Brain pericyte (primary cell): ENCODE data around the gene TMEM240.
"Not testable (repeated sequence)": the region's sequence is repeated elsewhere in the genome, so short reads cannot be mapped to it uniquely, and the experiment has no call there.

Experiments
- DNase-seq: peaks from one replicate; pipeline ENCODE4 v3.0.0-alpha.2; 2012; ENCODE audit warnings: low read depth, low spot score

TMEM240 gene

DNA sequence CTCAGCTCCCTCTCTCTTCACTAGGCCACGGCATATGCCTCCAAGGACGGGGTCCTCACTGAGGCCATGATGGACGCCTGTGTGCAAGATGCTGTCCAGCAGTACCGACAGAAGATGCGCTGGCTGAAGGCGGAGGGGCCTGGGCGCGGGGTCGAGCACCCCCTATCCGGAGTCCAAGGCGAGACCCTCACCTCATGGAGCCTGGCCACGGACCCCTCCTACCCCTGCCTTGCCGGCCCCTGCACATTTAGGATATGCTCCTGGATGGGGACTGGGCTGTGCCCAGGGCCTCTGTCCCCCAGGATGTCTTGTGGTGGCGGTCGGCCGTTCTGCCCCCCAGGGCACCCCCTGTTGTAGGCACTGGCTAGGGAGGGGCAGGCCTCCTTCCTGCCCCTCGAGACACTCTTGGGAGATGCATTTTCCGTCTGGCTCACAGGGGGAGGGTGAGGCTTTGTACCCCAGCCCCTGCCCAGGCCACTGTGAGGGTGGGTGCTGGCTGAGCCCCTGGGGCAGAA lies 44.9 kb downstream of the TMEM240 start:
- DNase-seq = not testable (repeated sequence)

DNA sequence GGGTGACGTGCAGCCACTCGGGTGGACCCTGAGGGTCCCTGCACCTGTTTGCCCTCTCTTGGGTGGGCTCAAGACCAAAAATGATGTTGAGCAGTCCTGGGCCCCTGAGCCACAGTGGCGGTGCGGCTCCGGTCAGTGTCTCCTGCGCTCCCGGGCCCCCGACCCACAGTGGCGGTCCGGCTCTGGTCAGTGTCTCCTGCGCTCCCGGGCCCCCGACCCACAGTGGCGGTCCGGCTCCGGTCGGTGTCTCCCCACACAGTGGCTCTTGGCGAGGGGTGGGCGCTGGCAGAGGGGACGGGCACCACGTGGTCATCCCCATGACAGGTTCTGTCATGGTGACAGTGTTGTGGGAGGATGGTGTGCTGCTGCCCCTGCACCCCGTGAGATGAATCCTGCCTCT lies 46.1 kb downstream of the TMEM240 start:
- DNase-seq = not testable (repeated sequence)

DNA sequence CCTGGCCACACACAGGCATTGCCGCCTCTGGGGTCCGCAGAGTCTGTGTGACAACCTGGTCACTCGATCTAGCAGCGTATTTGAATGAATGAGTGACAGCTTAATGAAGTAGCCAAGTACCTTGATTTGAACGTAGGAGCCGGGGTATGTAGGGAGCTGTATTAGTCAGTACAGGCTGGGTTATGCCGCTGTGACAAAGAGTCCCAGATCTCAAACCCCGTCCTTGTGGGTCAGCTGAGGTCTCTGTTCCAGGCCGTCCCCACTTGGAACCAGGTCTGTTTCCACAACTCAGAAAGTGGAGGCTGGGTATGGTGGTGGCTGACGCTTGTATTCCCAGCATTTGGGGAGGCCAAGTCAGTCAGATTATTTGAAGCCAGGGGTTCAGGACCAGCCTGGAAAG lies 48.8 kb downstream of the TMEM240 start:
- DNase-seq = no peak

DNA sequence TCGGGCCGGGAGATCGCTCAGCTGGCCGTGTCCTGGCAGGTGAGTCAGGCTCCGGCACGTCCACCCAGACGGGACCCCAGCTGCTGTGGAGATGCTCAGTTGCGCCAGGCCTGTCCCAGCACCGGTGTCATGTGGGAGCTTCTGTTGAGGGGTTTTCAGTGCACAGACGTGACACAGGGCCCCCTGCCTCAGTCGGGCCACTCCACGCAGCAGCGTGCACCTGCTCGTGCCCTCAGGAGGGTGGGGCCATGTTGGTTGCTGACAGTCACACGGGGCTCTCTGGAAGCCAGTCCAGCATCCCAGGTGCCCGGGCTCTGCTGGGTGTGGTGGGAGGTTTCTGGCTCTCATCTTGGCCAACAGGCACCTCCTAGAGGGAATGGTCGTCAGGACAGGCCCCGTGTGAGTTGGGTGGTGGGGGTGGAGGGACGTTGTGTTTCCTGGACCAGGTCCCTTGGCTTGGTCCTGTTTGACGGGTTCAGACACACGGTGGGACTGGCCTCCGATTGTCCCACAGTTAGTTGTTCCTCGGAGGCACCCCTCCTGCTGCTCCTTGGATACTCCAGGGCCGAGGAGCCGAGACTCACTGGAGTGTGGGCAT lies 49.7 kb downstream of the TMEM240 start:
- no peak for DNase-seq

DNA sequence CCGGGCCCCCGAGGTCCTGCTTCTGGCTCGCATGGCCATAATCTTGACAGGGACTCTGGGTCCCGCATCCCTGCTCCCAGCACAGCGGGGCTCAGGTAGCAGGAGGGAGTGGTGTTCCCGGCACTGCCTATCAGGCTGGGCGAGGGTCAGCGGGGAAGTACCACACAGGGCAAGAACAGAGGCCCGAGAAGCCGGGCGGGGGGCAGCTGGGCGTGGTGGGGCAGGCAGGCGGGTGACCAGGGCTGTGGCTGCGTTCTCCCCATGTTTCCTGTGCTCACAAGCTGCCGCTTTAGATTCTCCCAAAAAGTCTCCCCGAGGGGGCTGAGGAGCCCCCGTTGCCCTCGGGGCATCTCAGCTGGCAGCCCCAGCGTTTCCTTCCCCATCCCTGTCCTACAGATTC lies 50.6 kb downstream of the TMEM240 start:
- DNase-seq = no peak

DNA sequence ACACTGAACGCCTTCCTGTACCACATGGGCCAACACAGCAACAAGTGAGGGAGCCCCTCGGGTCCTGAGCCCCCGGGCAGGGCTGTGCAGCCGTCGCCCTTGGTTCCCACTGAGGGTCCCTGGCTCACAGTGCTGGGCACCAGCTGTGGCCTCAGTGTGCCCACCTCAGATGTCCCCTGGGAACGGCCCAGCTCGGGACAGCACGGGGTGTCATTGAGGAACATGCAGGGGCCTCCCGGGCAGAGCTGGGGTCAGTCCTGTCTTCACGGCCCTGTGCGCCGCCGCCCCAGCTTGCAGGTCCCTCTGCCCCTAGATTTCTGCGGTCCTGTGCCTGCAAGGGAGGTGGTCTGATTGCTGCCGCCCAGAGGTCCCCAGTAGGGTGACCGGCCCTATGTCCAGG lies 51.2 kb downstream of the TMEM240 start:
- no peak for DNase-seq

DNA sequence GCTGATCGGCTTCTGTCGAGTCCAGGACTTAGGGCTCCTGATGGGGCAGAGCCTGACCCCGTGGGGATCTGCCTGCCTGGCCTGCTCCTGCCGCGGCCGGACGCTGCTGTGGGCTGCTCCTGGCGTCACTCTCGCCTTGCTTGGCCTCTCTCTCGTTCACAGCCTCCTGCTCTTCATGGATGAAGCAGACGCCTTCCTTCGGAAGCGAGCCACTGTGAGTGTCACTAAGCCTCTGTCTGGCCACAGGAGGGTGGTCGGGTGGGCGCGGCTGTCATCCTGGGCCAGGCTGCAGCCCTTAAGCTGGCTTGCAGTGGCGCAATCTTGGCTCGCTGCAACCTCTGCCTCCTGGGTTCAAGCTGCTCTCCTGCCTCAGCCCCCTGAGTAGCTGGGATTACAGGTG lies 52.7 kb downstream of the TMEM240 start:
- DNase-seq = no peak

DNA sequence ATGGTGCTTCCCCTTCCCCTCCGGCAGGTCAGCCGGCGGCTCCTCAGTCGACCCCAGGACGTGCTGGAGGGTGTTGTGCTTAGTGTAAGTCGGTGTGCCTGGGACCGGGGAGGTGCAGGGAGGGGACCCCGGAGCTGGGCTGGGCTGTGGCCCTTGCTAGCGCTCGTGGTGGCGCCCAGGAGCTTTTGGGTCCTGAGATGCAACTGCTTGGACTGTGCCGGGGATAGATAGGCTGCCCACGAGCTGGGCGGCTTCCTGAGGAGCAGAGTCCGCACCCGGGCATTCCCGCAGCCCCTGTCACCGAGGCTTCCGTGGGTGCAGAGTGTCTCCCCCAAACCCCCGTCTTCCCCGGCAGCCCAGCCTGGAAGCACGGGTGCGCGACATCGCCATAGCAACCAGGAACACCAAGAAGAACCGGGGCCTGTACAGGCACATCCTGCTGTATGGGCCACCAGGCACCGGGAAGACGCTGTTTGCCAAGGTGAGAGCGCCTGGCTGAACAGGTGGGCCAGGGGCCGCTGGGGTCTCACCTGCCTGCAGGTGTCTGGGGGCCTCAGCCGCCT lies 54.6 kb downstream of the TMEM240 start:
- DNase-seq = not testable (repeated sequence)

DNA sequence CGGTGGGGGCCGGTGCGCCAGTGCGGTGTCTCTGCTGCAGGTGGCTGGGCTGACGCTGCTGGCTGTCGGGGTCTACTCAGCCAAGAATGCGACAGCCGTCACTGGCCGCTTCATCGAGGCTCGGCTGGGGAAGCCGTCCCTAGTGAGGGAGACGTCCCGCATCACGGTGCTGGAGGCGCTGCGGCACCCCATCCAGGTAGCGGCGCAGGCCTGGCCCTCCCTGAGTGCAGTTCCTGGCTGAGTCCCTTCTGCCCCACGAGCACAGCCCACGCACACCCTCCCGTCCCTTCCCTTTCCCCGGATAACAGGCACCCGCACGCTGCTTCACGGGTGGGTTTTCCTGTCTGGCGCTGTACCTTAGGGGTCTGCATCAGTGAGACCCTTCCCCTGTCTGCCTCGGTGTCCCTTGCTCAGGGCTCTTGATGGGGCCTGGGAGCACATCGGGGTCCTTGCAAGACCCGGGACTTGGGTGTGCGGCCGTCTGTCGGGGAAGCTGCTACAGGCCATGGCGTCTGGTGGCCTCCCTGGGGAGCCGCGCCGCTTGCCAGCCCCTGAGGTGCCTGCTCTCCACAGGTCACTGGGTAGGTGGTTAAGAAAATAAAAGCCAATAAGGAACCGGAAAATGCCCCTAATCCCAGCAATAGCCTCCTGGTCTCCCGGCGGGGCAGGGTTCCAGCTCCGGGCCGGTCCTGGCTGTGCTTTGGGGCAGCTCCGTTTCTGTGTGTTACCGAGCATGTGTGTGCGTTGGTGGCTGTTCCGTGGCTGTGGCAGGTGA lies 55.3 kb downstream of the TMEM240 start:
- not testable (repeated sequence) for DNase-seq
